Liver (tissue), 9 donors: ENCODE data around the gene CSAD. TPM values are rescaled to one million over a fixed set of nuclear protein-coding genes. Genes with fewer than 3 reads are reported as not detected.

Experiments
- DNase-seq: peaks from one replicate; pipeline ENCODE4 v3.0.0-alpha.2; 2017; ENCODE audit warnings: low spot score
- H3K27ac ChIP-seq, 2 donors: one replicate each; pipeline ENCODE4 v1.7.0; 2013; ENCODE audit warnings: inconsistent platforms in 2 of 2, low read length in 2 of 2, control low read depth in 1 of 2, low read depth in 1 of 2, mild to moderate bottlenecking in 1 of 2
- H3K27me3 ChIP-seq, 4 donors: one replicate each; pipeline versions ENCODE4 v1.6.1 to v1.7.0; 2013; ENCODE audit warnings: low read length in 3 of 4, inconsistent platforms in 1 of 4, mild to moderate bottlenecking in 1 of 4, moderate library complexity in 1 of 4; ENCODE audit not compliant: control insufficient read depth in 4 of 4, insufficient read depth in 4 of 4
- H3K36me3 ChIP-seq, 4 donors: one replicate each; pipeline versions ENCODE4 v1.6.1 to v1.7.0; 2013; ENCODE audit warnings: low read length in 3 of 4, mild to moderate bottlenecking in 3 of 4, low read depth in 1 of 4, moderate library complexity in 1 of 4; ENCODE audit not compliant: control insufficient read depth in 4 of 4, insufficient read depth in 3 of 4
- H3K4me1 ChIP-seq, 4 donors: one replicate each; pipeline versions ENCODE4 v1.6.1 to v1.7.0; 2013; ENCODE audit warnings: low read length in 3 of 4, mild to moderate bottlenecking in 3 of 4, moderate library complexity in 1 of 4; ENCODE audit not compliant: control insufficient read depth in 4 of 4, insufficient read depth in 4 of 4
- H3K4me3 ChIP-seq, 3 donors: one replicate each; pipeline versions ENCODE4 v1.6.1 to v1.7.0; 2013; ENCODE audit warnings: low read length in 3 of 3, control low read depth in 1 of 3, low read depth in 1 of 3, mild to moderate bottlenecking in 1 of 3
- H3K9ac ChIP-seq, 2 donors: one replicate each; pipeline ENCODE4 v1.7.0; 2013; ENCODE audit warnings: low read length in 2 of 2, mild to moderate bottlenecking in 2 of 2, moderate library complexity in 2 of 2, control low read depth in 1 of 2, low read depth in 1 of 2
- H3K9me3 ChIP-seq, 4 donors: one replicate each; pipeline versions ENCODE4 v1.6.1 to v1.7.0; 2013; ENCODE audit warnings: low read length in 3 of 4; ENCODE audit not compliant: control insufficient read depth in 4 of 4
- ATF3 ChIP-seq: IDR thresholded peaks from 2 replicates; pipeline ENCODE4 v1.6.1; 2016; ENCODE audit warnings: antibody characterized with exemption
- CTCF ChIP-seq: fragments of 150-350 bp; IDR thresholded peaks from 2 replicates; pipeline ENCODE4 v1.5.1; 2017; ENCODE audit warnings: improper control_type of control experiment, low read depth, low read length; ENCODE audit not compliant: missing input control
- EGR1 ChIP-seq, 2 donors: IDR thresholded peaks; 2 replicates each; pipeline ENCODE4 v1.6.1; 2016 to 2018; ENCODE audit warnings: antibody characterized with exemption in 2 of 2, low read depth in 2 of 2
- FOXA1 ChIP-seq: IDR thresholded peaks from 2 replicates; pipeline ENCODE4 v1.6.1; 2016; ENCODE audit warnings: antibody characterized with exemption
- FOXA2 ChIP-seq: IDR thresholded peaks from 2 replicates; pipeline ENCODE4 v1.6.1; 2016; ENCODE audit warnings: antibody characterized with exemption
- HNF4A ChIP-seq, 2 donors: conservative IDR thresholded peaks; 2 replicates each; pipeline ENCODE4 v1.6.1; 2016; ENCODE audit warnings: antibody characterized with exemption in 2 of 2, mild to moderate bottlenecking in 2 of 2
- JUND ChIP-seq, 2 donors: IDR thresholded peaks; 2 replicates each; pipeline ENCODE4 v1.6.1; 2016; ENCODE audit warnings: antibody characterized with exemption in 2 of 2
- MAX ChIP-seq: IDR thresholded peaks from 2 replicates; pipeline ENCODE4 v1.6.1; 2016; ENCODE audit warnings: antibody characterized with exemption
- RXRA ChIP-seq, 2 donors: IDR thresholded peaks; 2 replicates each; pipeline ENCODE4 v1.6.1; 2017 to 2018; ENCODE audit warnings: antibody characterized with exemption in 2 of 2, mild to moderate bottlenecking in 1 of 2
- SP1 ChIP-seq: IDR thresholded peaks from 2 replicates; pipeline ENCODE4 v1.6.1; 2018; ENCODE audit warnings: antibody characterized with exemption, mild to moderate bottlenecking
- TAF1 ChIP-seq: conservative IDR thresholded peaks from 2 replicates; pipeline ENCODE4 v1.6.1; 2016; ENCODE audit warnings: antibody characterized with exemption, mild to moderate bottlenecking
- YY1 ChIP-seq: IDR thresholded peaks from 2 replicates; pipeline ENCODE4 v1.6.1; 2016; ENCODE audit warnings: antibody characterized with exemption, mild to moderate bottlenecking
- ZBTB33 ChIP-seq: IDR thresholded peaks from 2 replicates; pipeline ENCODE4 v1.6.1; 2016; ENCODE audit warnings: antibody characterized with exemption
- WGBS: extraction: QIAGEN DNeasy Blood & Tissue Kit; methylation state at CpG from one replicate; pipeline ENCODE4 v1.1.7; 2013; 5-methylcytosine and 5-hydroxymethylcytosine counted together
- polyA plus RNA-seq, 2 donors: library from polyadenylated mRNA; stranded (reverse) in 1 of 2; unstranded in 1 of 2; fragments of 200-250 nt in 1 of 2; fragments of >200 nt in 1 of 2; fragmentation: Nextera tagmentation in 1 of 2; extraction: Ambion mirVana in 1 of 2; gene quantifications; one replicate each; pipeline versions ENCODE4 v1.2.1 to v1.2.3, GENCODE V29; 2013 to 2015
- total RNA-seq, 2 donors: library from RNA; depleted of rRNA; stranded (reverse); fragments of >200 nt; gene quantifications; one replicate each; pipeline ENCODE4 v1.2.3, GENCODE V29; 2014
- donor health status: healthy.
- donor health status: healthy.
- donor health status: healthy.
- donor health status: healthy.
- donor health status: healthy.

Gene CSAD
- total and polyA plus RNA-seq, 4 donors, result 4.4 to 41.5 (median 35.1) TPM

GRCh38 chr12:53194973-53195372 lies 14.2 kb upstream of the CSAD start:
- DNase-seq, result no peak
- no peak overlapping the region for H3K4me3 ChIP-seq
- H3K27ac ChIP-seq, result no peak overlapping the region
- H3K9me3 ChIP-seq, result no peaks in the 10 kb centered on the region
- no peak overlapping the region for H3K9ac ChIP-seq
- peaks cover 0 to 15% (median 6%) of the 10 kb centered on the region in 4 donors for H3K36me3 ChIP-seq
- H3K4me1 ChIP-seq, result peaks cover 0 to 39% (median 33%) of the 10 kb centered on the region in 4 donors
- TF ChIP-seq EGR1 (IDR thresholded peaks at IDR 0.05; ENCODE audit: low read depth in 2 of 2) (no peak), HNF4A (conservative IDR thresholded peaks at IDR 0.05) (peak in 1 of 2 donors; percentile 5)
- 93% methylated on average over 1 of the region's 1 CpG for WGBS
- H3K27me3 ChIP-seq, result no peaks in the 10 kb centered on the region

- H3K36me3 ChIP-seq, result peaks cover 0 to 15% (median 6%) of the 10 kb centered on the region in 4 donors
- H3K4me1 ChIP-seq, result peaks cover 0 to 43% (median 36%) of the 10 kb centered on the region in 4 donors
- WGBS, result 82% methylated on average over 11 of the region's 11 CpGs
- no peak overlapping the region for H3K27ac ChIP-seq
- no peak overlapping the region for H3K9ac ChIP-seq
- no peaks in the 10 kb centered on the region for H3K27me3 ChIP-seq
- H3K4me3 ChIP-seq, result no peak overlapping the region
- DNase-seq, result no peak
- no peak for TF ChIP-seq EGR1 (IDR thresholded peaks at IDR 0.05; ENCODE audit: low read depth in 2 of 2)
- no peak for TF ChIP-seq ATF3
- no peaks in the 10 kb centered on the region for H3K9me3 ChIP-seq
These were observed 13.4 kb upstream of the CSAD start for GRCh38 chr12:53193985-53194716.

GRCh38 chr12:53193040-53193439 lies 12.3 kb upstream of the CSAD start:
- Histone ChIP-seq H3K9ac (no peak overlapping the region), H3K9me3 (no peaks in the 10 kb centered on the region), H3K27ac (no peak overlapping the region), H3K4me3 (no peak overlapping the region), H3K4me1 (peaks cover 0 to 41% (median 35%) of the 10 kb centered on the region in 4 donors), H3K36me3 (peaks cover 0 to 19% (median 13%) of the 10 kb centered on the region in 4 donors), H3K27me3 (no peaks in the 10 kb centered on the region)
- DNase-seq, result no peak
- TF ChIP-seq FOXA1, result no peak
- TF ChIP-seq TAF1, result no peak
- no peak for TF ChIP-seq SP1
- TF ChIP-seq EGR1 (IDR thresholded peaks at IDR 0.05; ENCODE audit: low read depth in 2 of 2), result no peak
- TF ChIP-seq HNF4A (conservative IDR thresholded peaks at IDR 0.05), result no peak
- no peak for TF ChIP-seq CTCF
- TF ChIP-seq JUND (IDR thresholded peaks at IDR 0.05), result no peak
- 96% methylated on average over 9 of the region's 9 CpGs for WGBS

- Histone ChIP-seq H3K4me1 (peaks cover 0 to 38% (median 32%) of the 10 kb centered on the region in 4 donors), H3K36me3 (peaks cover 2 to 24% (median 18%) of the 10 kb centered on the region in 4 donors), H3K27me3 (no peaks in the 10 kb centered on the region), H3K4me3 (no peak overlapping the region), H3K9ac (no peak overlapping the region), H3K9me3 (no peaks in the 10 kb centered on the region), H3K27ac (no peak overlapping the region)
- WGBS, result 97% methylated on average over 14 of the region's 14 CpGs
- DNase-seq, result no peak
- TF ChIP-seq YY1 (no peak), RXRA (IDR thresholded peaks at IDR 0.05) (no peak), ZBTB33 (no peak), MAX (no peak), EGR1 (IDR thresholded peaks at IDR 0.05; ENCODE audit: low read depth in 2 of 2) (no peak), JUND (IDR thresholded peaks at IDR 0.05) (no peak), TAF1 (no peak), CTCF (no peak), FOXA1 (no peak), ATF3 (no peak), SP1 (no peak), FOXA2 (no peak)
These were observed 11.9 kb upstream of the CSAD start for GRCh38 chr12:53192531-53193021.
